HepG2 (cell line): Measurements from ENCODE around the gene GAS2L1. TPM values are rescaled to one million over a fixed set of nuclear protein-coding genes. Genes with fewer than 3 reads are reported as not detected.
A peak's percentile ranks its signal among the peaks of the same experiment; 100 is the strongest.

Source experiments
- ATAC-seq: fragments of 200-7000 bp; cut with Tn5 transposase; 3 replicates; pipeline ENCODE4 v1.9.1; 2020; ENCODE audit warnings: mild to moderate bottlenecking, moderate library complexity
- BruUV-seq: library from RNA; stranded (reverse); fragments of 400-500 nt; replicated peaks from 2 replicates; lab custom pipeline; 2021; lab: Mats Ljungman, UMichigan
- CTCF ChIA-PET: fragments of 300-600 bp; formaldehyde crosslinking; extraction: SDS; loops from one replicate; lab custom pipeline; 2021; ENCODE audit warnings: low total read pairs, inconsistent platforms, low intra/inter-chr PET ratio; lab: Yijun Ruan, JAX
- POLR2A ChIA-PET: fragments of 350-600 bp; sonication (Branson Sonifier 250); formaldehyde crosslinking; loops from one replicate; lab custom pipeline; 2020; ENCODE audit warnings: antibody characterized with exemption, inconsistent platforms; lab: Yijun Ruan, JAX
- DNase-seq: peaks from one replicate; pipeline ENCODE4 v3.0.0-alpha.2; 2015; ENCODE audit warnings: low spot score
- FAIRE-seq: peaks from 3 replicates; lab custom pipeline; 2011; peaks lifted over from hg19 to GRCh38; lab: Jason Lieb, UNC
- H2AFZ ChIP-seq: one replicate; pipeline ENCODE4 v1.6.1; 2011; ENCODE audit warnings: low read length, inconsistent platforms
- H3K27ac ChIP-seq: fragments of 300-600 bp; 3 replicates; pipeline ENCODE4 v1.8.0; 2011; ENCODE audit warnings: mixed run types, mild to moderate bottlenecking, mixed read lengths, low read length, inconsistent platforms; ENCODE audit not compliant: insufficient read depth; ENCODE audit errors: extremely low read length
- H3K27me3 ChIP-seq, 2 experiments: fragments of 200-600 bp in 1 of 2; 2 replicates in 1 of 2; 3 replicates in 1 of 2; pipeline versions ENCODE4 v1.6.0 to v1.8.0; 2011; ENCODE audit warnings: low read length in 2 of 2, mild to moderate bottlenecking in 2 of 2, moderate library complexity in 2 of 2, inconsistent platforms in 1 of 2; ENCODE audit not compliant: insufficient read depth in 2 of 2, control insufficient read depth in 1 of 2
- H3K36me3 ChIP-seq, 2 experiments: fragments of 200-600 bp in 1 of 2; replicated peaks in 1 of 2; 2 replicates in 1 of 2; 3 replicates in 1 of 2; pipeline versions ENCODE4 v1.5.1 to v1.8.0; 2011; ENCODE audit warnings: low read length in 2 of 2, inconsistent platforms in 1 of 2; ENCODE audit not compliant: insufficient read depth in 2 of 2, control insufficient read depth in 1 of 2
- H3K4me1 ChIP-seq: 2 replicates; pipeline ENCODE4 v1.5.1; 2012; ENCODE audit warnings: low read length, inconsistent platforms; ENCODE audit not compliant: insufficient read depth
- H3K4me2 ChIP-seq: 2 replicates; pipeline ENCODE4 v1.6.0; 2011; ENCODE audit warnings: low read depth, low read length, inconsistent platforms
- H3K4me3 ChIP-seq, 3 experiments: fragments of 200-600 bp in 1 of 3; sonication (generic), shearing (Covaris generic) in 1 of 3; replicated peaks in 1 of 3; 2 replicates each; pipeline ENCODE4 v1.5.1; 2011 to 2016; ENCODE audit warnings: low read length in 3 of 3, inconsistent platforms in 2 of 3, low read depth in 2 of 3, mild to moderate bottlenecking in 2 of 3, control low read depth in 1 of 3, mixed read lengths in 1 of 3; ENCODE audit not compliant: insufficient read depth in 1 of 3
- H3K79me2 ChIP-seq: one replicate; pipeline ENCODE4 v1.6.1; 2011; ENCODE audit warnings: low read length, inconsistent platforms; ENCODE audit not compliant: insufficient read depth
- H3K9ac ChIP-seq: 2 replicates; pipeline ENCODE4 v1.6.0; 2011; ENCODE audit warnings: mild to moderate bottlenecking, low read depth, low read length, inconsistent platforms; ENCODE audit not compliant: insufficient read depth
- H3K9me3 ChIP-seq: 2 replicates; pipeline ENCODE4 v1.5.1; 2012; ENCODE audit warnings: mild to moderate bottlenecking, low read length
- H4K20me1 ChIP-seq: 2 replicates; pipeline ENCODE4 v1.6.0; 2011; ENCODE audit warnings: inconsistent platforms, mild to moderate bottlenecking, low read length, moderate library complexity; ENCODE audit not compliant: insufficient read depth
- ETS1 ChIP-seq: sonication (generic); formaldehyde crosslinking; IDR thresholded peaks from 2 replicates; pipeline ENCODE4 v1.4.0; 2020; ENCODE audit warnings: missing genetic modification reagents
- HIVEP1 ChIP-seq: sonication (generic); formaldehyde crosslinking; IDR thresholded peaks from 2 replicates; pipeline ENCODE4 v1.4.0; 2020; ENCODE audit warnings: mild to moderate bottlenecking, missing genetic modification reagents
- MAFG ChIP-seq: sonication (generic); formaldehyde crosslinking; IDR thresholded peaks from 2 replicates; pipeline ENCODE4 v1.5.1; 2020; ENCODE audit warnings: mild to moderate bottlenecking, missing genetic modification reagents
- NRL ChIP-seq: sonication (generic); formaldehyde crosslinking; IDR thresholded peaks from 2 replicates; pipeline ENCODE4 v1.5.0; 2020; ENCODE audit warnings: missing genetic modification reagents, mild to moderate bottlenecking, moderate library complexity, borderline replicate concordance
- SIX4 ChIP-seq: sonication (generic); formaldehyde crosslinking; IDR thresholded peaks from 2 replicates; pipeline ENCODE4 v1.4.0; 2020; ENCODE audit warnings: missing genetic modification reagents
- SMAD3 ChIP-seq: sonication (generic); formaldehyde crosslinking; IDR thresholded peaks from 2 replicates; pipeline ENCODE4 v1.4.0; 2020; ENCODE audit warnings: missing genetic modification reagents
- THYN1 ChIP-seq: sonication (generic); formaldehyde crosslinking; IDR thresholded peaks from 2 replicates; pipeline ENCODE4 v1.8.1; 2023; ENCODE audit warnings: low read depth, mild to moderate bottlenecking, moderate library complexity, missing genetic modification reagents, borderline replicate concordance
- ZFP36L2 ChIP-seq: sonication (generic); formaldehyde crosslinking; IDR thresholded peaks from 2 replicates; pipeline ENCODE4 v1.4.0; 2020; ENCODE audit warnings: missing genetic modification reagents
- ZKSCAN1 ChIP-seq: fragments of 150-350 bp; IDR thresholded peaks from 2 replicates; pipeline ENCODE4 v1.6.1; 2014; ENCODE audit warnings: low read length
- ZNF282 ChIP-seq: fragments of 450-650 bp; IDR thresholded peaks from 2 replicates; pipeline ENCODE4 v1.6.1; 2018; ENCODE audit not compliant: partially characterized antibody
- ZNF460 ChIP-seq: sonication (generic); formaldehyde crosslinking; IDR thresholded peaks from 2 replicates; pipeline ENCODE4 v1.5.1; 2020; ENCODE audit warnings: missing genetic modification reagents, mild to moderate bottlenecking, borderline replicate concordance
- ZNF740 ChIP-seq: sonication (generic); formaldehyde crosslinking; IDR thresholded peaks from 2 replicates; pipeline ENCODE4 v1.4.0; 2020; ENCODE audit warnings: missing genetic modification reagents
- WGBS: methylation state at CpG from one replicate; pipeline ENCODE4 v1.1.6; 2017; ENCODE audit warnings: low lambda C conversion rate; 5-methylcytosine and 5-hydroxymethylcytosine counted together
- in situ Hi-C: cut with HindIII; loops from 2 replicates; pipeline ENCODE4 v1.10.0; 2017; ENCODE audit warnings: low pct_unique_long_range_greater_than_20kb; ENCODE audit not compliant: extremely low pct_ligation_motif_present
- intact Hi-C: fragments of 100-400 bp; cut with micrococcal nuclease; formaldehyde crosslinking; loops from one replicate; pipeline ENCODE4 v1.10.0; 2022; ENCODE audit not compliant: unreplicated experiment
- polyA plus RNA-seq, 8 experiments: library from polyadenylated mRNA; depleted of rRNA in 3 of 8; stranded (reverse) in 7 of 8; unstranded in 1 of 8; fragments of >200 nt; fragmentation: Illumina TruSeq in 4 of 8; extraction: Trizol in 4 of 8; gene quantifications; 2 replicates each; pipeline versions ENCODE4 v1.2.1 to v1.2.3, GENCODE V29; 2011 to 2016; ENCODE audit warnings: low read depth in 4 of 8, missing spikeins in 1 of 8, mixed read lengths in 1 of 8; ENCODE audit not compliant: insufficient read depth in 1 of 8
- total RNA-seq, 5 experiments: library from RNA; depleted of rRNA; stranded (reverse); fragments of >200 nt; fragmentation: Illumina TruSeq; extraction: Trizol; gene quantifications; 2 replicates each; pipeline ENCODE4 v1.2.3, GENCODE V29; 2016; ENCODE audit warnings: low read depth in 1 of 5
- TF ChIP-seq, protein P1 (sequence below): sonication (generic); formaldehyde crosslinking; IDR thresholded peaks from 2 replicates; pipeline ENCODE4 v1.8.0; 2022; ENCODE audit warnings: mild to moderate bottlenecking, missing genetic modification reagents
- TF ChIP-seq, protein P2 (sequence below): sonication (generic); formaldehyde crosslinking; IDR thresholded peaks from 2 replicates; pipeline ENCODE4 v1.4.0; 2020; ENCODE audit warnings: missing genetic modification reagents, mild to moderate bottlenecking, borderline replicate concordance
- TF ChIP-seq, protein P3 (sequence below): sonication (generic); formaldehyde crosslinking; IDR thresholded peaks from 2 replicates; pipeline ENCODE4 v1.5.0; 2020; ENCODE audit warnings: missing genetic modification reagents

Gene GAS2L1
- total and polyA plus RNA-seq, 2 of the 13 experiments (the other 11 are each of a cell fraction or from before 2014, with no cell fraction given) = 1.8 to 3.3 TPM

DNA sequence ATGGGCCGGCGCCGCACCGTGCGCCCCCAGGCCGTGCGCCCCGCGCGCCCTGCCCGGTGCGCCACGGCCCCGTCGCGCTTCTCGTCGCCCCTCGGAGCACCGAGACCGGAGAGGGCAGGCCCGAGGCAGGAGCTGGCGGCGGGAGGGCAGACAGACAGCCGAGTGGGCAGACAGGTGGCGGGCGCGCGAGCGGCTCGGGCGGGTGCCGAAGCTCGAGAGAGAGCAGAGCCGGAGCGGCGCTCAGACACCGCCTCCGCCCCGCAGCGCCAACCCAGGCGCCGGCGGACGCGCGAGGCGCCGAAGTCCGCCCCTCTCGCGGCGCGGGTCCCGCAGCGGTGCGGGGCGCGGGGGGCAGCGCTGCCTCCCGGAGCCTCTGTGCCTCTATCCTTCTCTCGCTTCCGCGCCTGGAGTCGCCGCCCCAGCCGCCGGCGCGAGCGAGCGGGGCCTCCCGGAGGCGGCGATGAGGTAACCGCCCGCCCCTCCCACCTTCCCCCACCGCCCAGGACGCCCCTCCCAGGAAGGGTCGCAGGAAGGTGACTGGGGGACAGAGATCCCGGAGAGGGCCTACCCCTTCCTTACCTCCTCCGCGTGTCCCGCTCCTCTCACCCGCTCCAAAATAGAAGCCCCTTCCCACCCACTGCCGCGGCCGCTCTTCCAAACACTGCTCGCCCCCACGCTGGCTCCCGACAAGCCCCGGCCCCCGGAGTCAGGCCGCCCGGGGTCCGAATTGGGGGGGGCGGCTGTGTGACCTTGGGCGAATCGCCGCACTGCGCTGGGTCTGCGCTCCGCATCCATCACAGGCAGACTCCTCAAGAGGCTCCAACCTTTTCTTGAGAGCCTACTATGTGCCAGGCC is 9.1 kb downstream of the GAS2L1 start, which contains the start of gene RASL10A:
Gene RASL10A (minus strand): TSS at position 412 of the 855 bp plus-strand sequence. CDS start 451 bp downstream, outside the sequence.
- no TSS peak for BruUV-seq
- Histone ChIP-seq H4K20me1 (no peaks in the 10 kb centered on the region; the same call in 1 of the 2 replicates), H3K79me2 (no peaks in the 10 kb centered on the region), H3K27me3 (peaks cover 7 to 41% of the 10 kb centered on the region in 2 experiments), H3K4me1 (peaks cover 28% of the 10 kb centered on the region), H3K4me2 (peak within 1 kb of the TSS; percentile 73), H3K4me3 (peak within 1 kb of the TSS; percentile 39 to 70 (median 41); a peak in 5 of 6 replicates), H2AFZ (no peak within 1 kb of the TSS), H3K9ac (no peak within 1 kb of the TSS), H3K27ac (no peak within 1 kb of the TSS), H3K9me3 (no peaks in the 10 kb centered on the region), H3K36me3 (no peaks in the 10 kb centered on the region)
- ChIA-PET CTCF (no interaction called here), POLR2A (no interaction called here)
- no peak for DNase-seq
- peak; percentile 16 for ATAC-seq
- FAIRE-seq = no peak
- intact Hi-C loops (no loop called here), in situ Hi-C loops (no loop called here)
- WGBS = 7% methylated on average over 18 of the region's 103 CpGs
- TF ChIP-seq NRL (CRISPR knock-in tag) (no peak), ZNF460 (CRISPR knock-in tag) (no peak), MAFG (no peak), ZFP36L2 (CRISPR knock-in tag) (no peak), ZNF740 (CRISPR knock-in tag) (0 out of 2 replicates have a peak, but pooled peaks have one; percentile 20), SIX4 (no peak), SMAD3 (no peak), THYN1 (CRISPR knock-in tag) (no peak), HIVEP1 (CRISPR knock-in tag) (no peak), ZNF282 (no peak), ZKSCAN1 (peak; percentile 66; the same call in 1 of the 2 replicates), ETS1 (CRISPR knock-in tag) (no peak)
- TF ChIP-seq, protein P1, sequence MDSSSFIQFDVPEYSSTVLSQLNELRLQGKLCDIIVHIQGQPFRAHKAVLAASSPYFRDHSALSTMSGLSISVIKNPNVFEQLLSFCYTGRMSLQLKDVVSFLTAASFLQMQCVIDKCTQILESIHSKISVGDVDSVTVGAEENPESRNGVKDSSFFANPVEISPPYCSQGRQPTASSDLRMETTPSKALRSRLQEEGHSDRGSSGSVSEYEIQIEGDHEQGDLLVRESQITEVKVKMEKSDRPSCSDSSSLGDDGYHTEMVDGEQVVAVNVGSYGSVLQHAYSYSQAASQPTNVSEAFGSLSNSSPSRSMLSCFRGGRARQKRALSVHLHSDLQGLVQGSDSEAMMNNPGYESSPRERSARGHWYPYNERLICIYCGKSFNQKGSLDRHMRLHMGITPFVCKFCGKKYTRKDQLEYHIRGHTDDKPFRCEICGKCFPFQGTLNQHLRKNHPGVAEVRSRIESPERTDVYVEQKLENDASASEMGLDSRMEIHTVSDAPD (CRISPR knock-in tag) = no peak
- TF ChIP-seq, protein P2, sequence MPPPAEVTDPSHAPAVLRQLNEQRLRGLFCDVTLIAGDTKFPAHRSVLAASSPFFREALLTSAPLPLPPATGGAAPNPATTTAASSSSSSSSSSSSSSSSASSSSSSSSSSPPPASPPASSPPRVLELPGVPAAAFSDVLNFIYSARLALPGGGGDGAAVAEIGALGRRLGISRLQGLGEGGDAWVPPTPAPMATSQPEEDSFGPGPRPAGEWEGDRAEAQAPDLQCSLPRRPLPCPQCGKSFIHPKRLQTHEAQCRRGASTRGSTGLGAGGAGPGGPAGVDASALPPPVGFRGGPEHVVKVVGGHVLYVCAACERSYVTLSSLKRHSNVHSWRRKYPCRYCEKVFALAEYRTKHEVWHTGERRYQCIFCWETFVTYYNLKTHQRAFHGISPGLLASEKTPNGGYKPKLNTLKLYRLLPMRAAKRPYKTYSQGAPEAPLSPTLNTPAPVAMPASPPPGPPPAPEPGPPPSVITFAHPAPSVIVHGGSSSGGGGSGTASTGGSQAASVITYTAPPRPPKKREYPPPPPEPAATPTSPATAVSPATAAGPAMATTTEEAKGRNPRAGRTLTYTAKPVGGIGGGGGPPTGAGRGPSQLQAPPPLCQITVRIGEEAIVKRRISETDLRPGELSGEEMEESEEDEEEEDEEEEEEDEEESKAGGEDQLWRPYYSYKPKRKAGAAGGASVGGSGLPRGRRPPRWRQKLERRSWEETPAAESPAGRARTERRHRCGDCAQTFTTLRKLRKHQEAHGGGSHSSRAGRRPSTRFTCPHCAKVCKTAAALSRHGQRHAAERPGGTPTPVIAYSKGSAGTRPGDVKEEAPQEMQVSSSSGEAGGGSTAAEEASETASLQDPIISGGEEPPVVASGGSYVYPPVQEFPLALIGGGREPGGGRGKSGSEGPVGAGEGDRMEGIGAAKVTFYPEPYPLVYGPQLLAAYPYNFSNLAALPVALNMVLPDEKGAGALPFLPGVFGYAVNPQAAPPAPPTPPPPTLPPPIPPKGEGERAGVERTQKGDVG = no peak
- TF ChIP-seq, protein P3, sequence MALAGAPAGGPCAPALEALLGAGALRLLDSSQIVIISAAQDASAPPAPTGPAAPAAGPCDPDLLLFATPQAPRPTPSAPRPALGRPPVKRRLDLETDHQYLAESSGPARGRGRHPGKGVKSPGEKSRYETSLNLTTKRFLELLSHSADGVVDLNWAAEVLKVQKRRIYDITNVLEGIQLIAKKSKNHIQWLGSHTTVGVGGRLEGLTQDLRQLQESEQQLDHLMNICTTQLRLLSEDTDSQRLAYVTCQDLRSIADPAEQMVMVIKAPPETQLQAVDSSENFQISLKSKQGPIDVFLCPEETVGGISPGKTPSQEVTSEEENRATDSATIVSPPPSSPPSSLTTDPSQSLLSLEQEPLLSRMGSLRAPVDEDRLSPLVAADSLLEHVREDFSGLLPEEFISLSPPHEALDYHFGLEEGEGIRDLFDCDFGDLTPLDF = no peak
